SH-SY5Y (cell line): Measurements from ENCODE around the gene CCDC86.
A peak's percentile ranks its signal among the peaks of the same experiment; 100 is the strongest.

Experiments used
- GATA2 ChIP-seq: IDR thresholded peaks from 2 replicates; pipeline ENCODE4 v1.6.1; 2011; ENCODE audit warnings: mild to moderate bottlenecking, low read depth, low read length
- GATA3 ChIP-seq: IDR thresholded peaks from 2 replicates; pipeline ENCODE4 v1.6.1; 2011; ENCODE audit warnings: low read depth, mild to moderate bottlenecking, low read length, moderate library complexity

The CCDC86 gene

DNA sequence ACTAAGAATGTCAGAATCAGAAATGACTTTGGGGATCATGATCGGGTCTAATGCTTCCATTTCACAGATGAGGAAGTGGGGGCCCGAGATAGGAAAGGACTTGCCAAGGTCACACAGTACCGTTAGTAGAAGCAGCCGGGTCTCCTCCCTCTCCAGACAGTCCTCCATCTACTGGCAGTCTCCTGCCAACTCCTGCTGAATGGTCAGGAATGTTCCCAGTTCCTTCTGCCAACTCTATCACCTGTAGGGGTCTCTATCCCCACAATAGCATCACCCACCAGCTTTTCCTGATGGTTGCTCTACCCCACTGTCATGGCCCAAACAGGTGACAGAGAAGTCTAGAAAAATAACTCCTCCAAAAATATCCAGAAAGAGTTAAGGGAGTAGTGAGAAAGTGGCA is 23.9 kb upstream of the CCDC86 start:
- no peak for TF ChIP-seq GATA2
- TF ChIP-seq GATA3, result no peak

DNA sequence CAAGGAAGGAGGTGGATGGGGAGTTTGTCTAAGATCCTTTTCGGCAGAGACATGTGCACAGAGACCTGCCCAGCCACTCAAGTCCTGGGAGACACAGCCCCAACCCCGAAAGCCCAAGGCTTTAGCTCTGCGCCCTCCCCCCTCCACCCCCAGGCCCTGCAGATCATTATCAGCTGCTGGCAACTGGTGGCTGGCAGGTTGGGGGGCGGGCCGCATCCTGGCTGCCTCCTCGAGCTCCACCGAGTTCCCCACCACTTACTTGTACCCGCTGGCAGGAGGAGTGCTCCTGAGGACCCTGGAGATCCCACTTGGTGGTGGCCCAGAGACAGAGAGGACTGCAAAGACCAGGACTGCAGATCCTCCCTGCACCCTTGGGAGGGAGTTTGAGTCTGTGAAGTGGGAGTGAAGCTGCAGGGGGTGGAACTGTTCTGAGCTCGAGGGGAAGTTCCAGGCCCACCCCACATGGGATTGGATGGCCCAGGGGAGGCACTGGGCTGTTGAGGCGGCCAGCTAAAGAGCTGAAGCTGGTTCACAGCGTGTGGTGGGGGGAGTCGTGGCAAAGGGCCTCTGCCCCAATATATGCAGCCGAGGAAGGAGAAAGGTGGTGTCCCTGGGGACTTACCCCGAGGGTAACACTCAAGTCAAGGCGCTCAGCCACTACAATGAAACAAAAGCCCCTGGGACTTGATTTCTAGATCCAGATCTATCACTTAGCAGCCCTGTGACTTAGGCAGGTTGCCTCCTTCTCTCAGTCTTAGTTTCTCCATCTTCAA is 19.9 kb upstream of the CCDC86 start:
- TF ChIP-seq GATA2, result peak; percentile 59
- no peak for TF ChIP-seq GATA3

DNA sequence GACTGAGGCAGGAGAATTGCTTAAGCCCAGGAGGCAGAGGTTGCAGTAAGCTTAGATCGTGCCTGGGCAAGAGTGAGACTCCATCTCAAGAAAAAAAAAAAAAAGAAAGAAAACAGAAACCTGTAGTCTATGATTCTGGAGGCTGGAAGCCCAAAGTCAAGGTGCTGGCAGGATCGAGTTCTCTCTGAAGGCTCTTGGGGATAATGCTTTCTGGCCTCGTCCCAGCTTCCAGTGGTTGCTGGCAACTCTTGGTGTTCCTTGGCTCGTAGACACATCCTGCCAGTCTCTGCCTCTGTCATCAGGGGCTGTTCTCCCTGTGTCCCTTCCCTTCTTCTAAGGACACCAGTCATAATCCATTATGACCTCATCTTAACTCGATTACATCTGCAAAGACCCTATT is 16.8 kb upstream of the CCDC86 start:
- no peak for TF ChIP-seq GATA3
- TF ChIP-seq GATA2, result no peak

DNA sequence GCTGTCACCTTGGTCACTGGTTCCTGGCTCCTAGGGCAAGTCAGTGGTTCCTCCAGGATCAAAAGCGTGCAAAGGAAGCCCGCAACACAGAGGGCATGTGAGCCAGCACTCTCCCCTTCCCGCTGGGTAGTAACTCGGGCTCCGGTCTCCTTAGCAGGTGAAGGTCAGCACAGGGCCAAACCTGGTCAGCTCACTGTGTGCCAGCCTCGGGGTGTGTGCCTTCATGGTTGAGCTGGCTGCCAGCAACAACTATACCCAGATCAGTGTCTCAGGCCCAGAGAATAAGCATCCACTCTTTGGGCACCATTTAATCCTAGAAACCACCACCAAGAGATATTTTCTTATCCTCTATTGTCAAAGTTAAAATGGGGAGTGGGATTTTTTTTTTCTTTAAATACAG is 16.1 kb upstream of the CCDC86 start:
- no peak for TF ChIP-seq GATA3

DNA sequence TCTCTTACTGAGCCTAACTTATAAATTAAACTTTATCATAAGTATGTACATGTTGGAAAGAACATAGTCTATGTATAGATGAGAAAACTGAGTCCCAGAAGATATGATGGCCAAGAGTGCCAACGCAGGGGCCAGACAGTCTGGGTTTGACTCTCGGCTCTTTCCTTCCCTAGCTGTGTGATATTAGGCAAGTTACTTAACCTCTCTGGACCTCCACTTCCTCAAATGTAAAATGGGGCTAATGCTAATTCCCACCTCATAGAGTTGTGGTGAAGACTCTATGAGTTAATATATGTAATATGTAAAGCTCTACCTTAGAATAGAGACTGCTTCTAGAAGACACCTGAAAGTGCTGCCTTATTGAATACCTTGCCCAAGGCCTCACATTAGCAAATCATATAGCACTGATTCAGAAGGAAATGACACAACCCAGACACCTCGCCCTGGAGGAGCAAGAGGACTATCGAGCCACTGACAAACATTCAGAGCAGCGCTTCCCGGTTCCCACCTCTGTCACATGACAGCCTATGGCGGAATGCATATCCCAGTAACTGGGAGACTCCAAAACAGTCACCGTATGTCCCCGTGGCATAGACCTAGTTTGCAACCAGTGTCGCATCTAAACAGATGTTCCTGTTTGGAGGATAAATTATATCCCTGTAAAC is 11.3 kb upstream of the CCDC86 start:
- TF ChIP-seq GATA3 (no peak), GATA2 (no peak)

DNA sequence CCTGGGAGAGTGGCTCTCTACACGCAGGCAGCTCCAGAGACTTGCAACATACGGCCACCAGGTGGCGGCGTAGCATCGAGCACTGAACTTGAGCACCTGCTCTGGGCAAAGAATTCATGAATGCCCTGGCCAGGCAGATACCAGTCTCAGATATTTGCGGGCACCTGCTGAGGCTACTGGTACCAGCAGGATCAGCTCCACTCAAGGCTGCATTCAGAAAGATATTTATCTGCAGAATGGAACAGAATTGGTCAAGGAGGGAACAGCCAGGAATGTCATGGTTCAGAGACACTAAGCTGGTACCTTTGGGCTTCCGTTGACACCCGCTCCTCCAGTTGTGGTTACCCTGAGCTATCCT is 10.8 kb upstream of the CCDC86 start:
- TF ChIP-seq GATA2, result peak; percentile 60
- TF ChIP-seq GATA3, result no peak

DNA sequence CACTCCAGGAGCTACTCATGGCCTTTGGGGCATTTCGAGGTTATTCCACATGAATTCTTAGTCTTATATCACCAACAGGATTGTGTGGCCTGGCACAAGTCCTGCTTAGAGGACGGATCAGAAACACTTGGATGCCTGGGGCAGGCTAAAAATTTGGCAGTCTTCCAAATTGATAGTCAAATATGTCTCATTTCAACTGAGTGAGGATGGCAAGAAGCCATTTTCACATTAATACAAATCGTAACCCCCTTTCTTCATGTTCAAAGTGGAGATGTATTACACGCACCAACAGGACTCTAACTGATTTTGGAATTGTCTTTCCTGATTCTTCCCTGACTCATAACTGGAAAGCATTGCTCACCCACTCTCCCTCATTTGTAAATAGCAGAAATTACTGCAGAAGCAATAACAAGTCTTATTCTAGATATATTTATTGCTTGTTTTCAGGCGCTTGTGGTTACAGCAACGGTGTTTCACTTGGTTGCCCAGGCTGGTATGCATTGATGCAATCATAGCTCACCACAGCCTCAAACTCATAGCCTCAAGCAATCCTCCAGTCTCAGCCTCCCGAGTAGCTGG is 10.3 kb upstream of the CCDC86 start:
- TF ChIP-seq GATA3 (no peak), GATA2 (no peak)

DNA sequence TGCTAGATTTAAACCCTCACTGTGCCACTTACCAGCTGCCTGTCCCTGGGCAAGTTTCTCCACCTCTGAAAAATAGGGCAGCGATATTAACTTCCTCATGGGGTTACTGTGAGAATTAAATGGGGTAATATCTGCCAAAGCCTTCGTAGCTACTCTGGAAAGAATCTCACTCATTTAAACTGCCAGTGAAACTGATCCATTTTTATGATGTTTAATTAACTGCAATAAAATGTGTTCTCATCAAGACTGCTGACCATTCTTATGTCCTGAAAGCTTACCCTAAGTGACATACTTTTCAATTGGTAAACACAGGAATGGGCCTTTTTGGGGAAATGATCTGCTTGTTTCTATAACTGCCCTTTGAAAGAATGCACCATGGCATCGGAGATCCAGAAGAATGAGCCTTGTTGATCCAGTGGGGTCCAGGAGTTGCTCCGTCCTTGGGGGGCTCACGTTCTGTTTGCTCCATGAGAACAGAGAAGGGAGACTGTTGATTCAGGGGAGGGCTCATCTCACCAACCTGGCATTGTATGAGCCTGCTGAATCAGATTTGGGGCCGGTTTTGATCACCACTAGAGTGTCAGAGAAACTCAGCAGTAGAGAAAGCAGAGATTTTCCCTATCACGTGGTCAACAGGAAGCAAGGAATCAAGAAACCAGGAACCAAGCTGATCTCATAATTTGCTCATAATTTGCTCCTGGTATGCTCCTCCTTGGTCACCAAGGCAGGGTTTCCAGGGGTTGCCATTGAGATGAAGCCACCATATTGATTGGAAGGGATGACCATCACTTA is 7.0 kb upstream of the CCDC86 start:
- no peak for TF ChIP-seq GATA2

DNA sequence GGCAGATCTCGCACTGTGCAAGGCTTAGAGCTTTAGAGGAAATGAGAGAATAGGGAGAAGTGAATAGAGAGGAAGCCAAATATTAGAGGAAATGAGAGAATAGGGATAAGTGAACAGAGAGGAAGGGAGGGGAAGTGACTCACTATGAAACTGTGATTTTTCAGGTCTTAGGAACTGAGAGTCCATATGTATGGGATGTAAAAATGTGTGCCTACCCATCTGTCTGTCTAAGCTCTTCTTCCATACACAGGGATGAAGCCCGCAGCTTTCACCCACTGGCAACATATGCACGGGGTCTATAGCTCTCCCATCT is 6.4 kb upstream of the CCDC86 start:
- TF ChIP-seq GATA3, result no peak
- no peak for TF ChIP-seq GATA2

DNA sequence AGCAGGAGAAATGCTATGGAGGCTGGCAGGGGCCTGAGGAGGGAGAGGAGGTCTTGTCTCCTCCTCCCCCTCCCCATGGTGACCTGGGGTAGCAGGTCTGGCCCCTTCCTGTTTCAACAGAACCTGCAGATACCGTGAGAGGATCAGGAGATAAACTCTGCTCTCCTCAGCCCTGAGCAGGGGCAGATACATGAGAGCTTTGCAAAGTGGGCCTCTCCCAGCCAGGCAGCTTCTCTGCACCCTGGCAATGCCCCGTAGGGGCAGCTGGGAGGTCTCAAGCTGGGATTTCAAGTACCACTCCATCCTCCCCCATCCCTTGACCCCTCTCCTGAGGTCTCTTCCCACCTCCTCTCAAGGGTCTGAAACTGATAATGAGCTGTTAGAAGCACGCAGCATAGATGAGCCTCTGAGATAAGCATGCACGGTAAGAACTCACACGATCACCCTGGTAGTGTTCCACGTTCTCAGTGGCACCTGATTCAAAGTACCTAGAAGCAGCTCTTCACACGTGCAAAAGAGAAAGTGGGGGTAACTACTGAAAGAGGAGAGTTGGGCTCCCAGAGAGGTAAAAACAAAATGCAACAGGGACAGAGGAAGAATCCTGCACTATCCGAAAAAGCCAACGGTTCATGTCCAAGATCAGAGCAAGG is 4.9 kb upstream of the CCDC86 start:
- TF ChIP-seq GATA3, result no peak
- TF ChIP-seq GATA2, result no peak

DNA sequence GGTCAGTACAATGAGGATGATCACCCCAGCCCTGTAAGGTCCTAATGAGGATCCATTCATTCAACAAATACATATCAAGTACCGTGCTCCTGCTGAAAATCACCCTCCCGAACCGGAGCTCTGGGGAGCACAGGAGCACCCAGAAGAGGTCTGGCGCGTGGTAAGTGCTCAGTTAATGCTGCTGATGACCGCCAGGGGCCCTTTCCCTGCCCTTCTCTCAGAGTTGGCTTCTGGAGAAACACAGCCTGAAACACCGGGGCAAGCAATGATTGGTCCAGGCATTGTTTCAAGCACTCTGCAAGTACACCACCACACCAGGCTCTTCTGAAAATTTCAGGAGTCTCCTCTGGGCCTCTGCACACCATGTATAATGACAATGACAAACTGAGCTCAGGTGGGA is 3.8 kb upstream of the CCDC86 start:
- TF ChIP-seq GATA2, result no peak
- no peak for TF ChIP-seq GATA3

DNA sequence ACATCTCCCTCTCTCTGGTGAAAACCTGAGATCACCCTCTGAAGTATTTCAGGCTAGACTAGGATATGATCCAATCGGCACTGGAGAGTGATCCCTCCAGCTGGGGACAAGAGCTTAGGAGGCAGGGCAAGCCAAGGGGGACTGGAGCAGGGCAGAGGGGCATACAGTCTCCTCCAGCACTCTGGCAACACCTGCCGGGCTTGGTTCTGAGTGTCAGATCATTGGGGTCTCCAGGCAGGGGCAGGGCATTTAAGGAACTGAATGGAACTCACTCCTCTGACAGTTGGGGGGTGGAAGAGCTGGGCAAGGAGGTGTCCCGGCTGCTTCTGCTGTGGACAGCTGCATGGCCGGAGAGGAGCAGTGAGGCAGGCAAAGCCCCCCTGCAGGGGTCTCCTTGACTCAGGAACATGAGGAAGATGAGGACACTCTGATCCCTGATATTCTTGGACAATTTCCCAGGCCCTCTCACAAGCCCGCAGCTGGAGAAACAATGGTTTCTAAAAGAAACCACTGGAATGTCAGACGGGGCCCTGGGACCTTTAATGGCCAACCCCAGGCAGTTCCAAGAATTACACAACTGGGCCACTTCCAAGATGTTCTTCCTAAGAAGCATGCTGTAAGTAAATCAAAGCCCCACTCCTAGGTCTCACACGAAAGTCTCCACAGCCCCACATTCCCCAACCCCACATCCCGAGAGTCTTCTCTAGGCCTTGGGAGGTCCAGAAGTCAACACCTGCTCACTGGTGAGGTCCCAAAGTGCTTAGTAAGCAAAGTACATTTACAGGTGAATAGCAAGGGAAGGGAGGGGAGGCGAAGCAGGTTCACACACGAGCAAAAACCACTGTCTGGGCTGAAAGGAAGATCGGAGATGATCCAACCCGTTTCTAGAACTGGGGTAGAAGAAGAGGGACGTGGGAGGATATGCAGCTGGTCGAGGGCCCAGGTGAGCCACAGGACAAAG is 1.2 kb upstream of the CCDC86 start:
- no peak for TF ChIP-seq GATA2
- no peak for TF ChIP-seq GATA3

DNA sequence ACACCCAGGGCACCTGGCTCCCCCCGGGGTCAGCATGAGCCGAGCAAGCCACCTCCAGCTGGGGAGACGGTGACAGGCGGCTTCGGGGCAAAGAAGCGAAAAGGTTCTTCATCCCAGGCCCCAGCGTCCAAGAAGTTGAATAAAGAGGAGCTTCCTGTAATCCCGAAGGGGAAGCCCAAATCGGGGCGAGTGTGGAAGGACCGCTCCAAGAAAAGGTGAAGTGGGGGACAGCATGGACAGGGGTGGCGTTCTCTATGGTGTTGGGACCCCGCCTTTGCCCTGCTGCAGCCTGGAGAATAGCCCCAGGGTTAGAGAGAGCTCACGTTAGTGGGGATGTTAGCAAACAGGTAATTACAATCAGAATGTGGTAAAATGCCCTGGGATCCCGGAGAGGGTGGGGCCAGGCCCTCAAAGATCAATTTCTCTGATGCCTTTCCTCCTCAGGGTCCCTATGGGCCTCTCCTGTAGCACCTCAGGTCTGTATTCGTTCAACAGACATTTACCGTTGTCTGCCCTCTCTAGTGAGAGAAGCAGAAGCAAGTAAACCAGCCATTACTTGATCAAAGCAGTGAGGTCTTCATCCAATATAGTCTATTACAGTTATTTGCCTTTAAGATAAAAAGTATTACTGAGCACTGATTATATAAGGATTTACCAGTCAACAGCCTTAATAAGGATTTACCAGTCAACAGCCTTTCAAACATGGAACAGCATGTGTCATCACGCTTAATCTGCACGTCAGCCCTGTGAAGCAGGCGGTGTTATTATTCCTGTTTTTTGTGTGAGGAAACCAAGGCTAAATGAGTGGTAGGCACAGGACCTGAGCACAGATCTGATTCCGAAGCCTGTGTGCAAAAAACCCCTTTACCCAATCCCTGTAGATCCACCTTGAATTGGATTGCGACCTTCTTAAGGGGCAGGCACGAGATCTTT is 1.0 kb downstream of the CCDC86 start:
- TF ChIP-seq GATA2 (no peak), GATA3 (no peak)
